Activated T-cell treated with anti-CD3 and anti-CD28 coated beads, Interleukin-2, amount 50 U/mL, for 72 hours (primary cell): ENCODE results near the gene RGS16. TPM values are rescaled to one million over a fixed set of nuclear protein-coding genes. Genes with fewer than 3 reads are reported as not detected.

Source experiments
- ATAC-seq, 2 donors: fragments of 150-1000 bp; cut with Tn5 transposase; replicated peaks in 1 of 2; 2 replicates each; pipeline ENCODE4 v1.10.0; 2021; ENCODE audit warnings: moderate library complexity in 2 of 2, mild to moderate bottlenecking in 1 of 2
- DNase-seq, 2 donors: peaks; one replicate each; pipeline ENCODE4 v3.0.0; 2021 to 2022; ENCODE audit warnings: mixed read lengths in 1 of 2
- H3K27ac Mint-ChIP-seq: one replicate; pipeline ENCODE4 v1.8.0; 2022; ENCODE audit warnings: mild to moderate bottlenecking, moderate library complexity, mixed read lengths
- H3K27me3 Mint-ChIP-seq: one replicate; pipeline ENCODE4 v1.8.0; 2022; ENCODE audit warnings: low read depth, mixed read lengths
- H3K36me3 Mint-ChIP-seq, 2 donors: one replicate each; pipeline ENCODE4 v1.8.0; 2022; ENCODE audit warnings: mixed read lengths in 2 of 2, mild to moderate bottlenecking in 1 of 2; ENCODE audit not compliant: insufficient read depth in 2 of 2
- H3K4me1 Mint-ChIP-seq: one replicate; pipeline ENCODE4 v1.8.0; 2022; ENCODE audit warnings: low read depth, mixed read lengths
- H3K4me3 Mint-ChIP-seq, 2 donors: one replicate each; pipeline ENCODE4 v1.8.0; 2022; ENCODE audit warnings: mild to moderate bottlenecking in 2 of 2, mixed read lengths in 2 of 2, moderate library complexity in 2 of 2
- H3K9me3 Mint-ChIP-seq, 2 donors: one replicate each; pipeline ENCODE4 v1.8.0; 2022; ENCODE audit warnings: mixed read lengths in 2 of 2
- total RNA-seq, 2 donors: library from RNA; stranded (reverse); gene quantifications; one replicate each; pipeline ENCODE4 v1.2.3, GENCODE V29; 2022

The RGS16 gene
- total RNA-seq, 2 donors from 2014 or later: 73.3 to 79.4 TPM

- Mint-ChIP-seq H3K9me3 (no peaks in the 10 kb centered on the region), H3K36me3 (peaks cover 7 to 8% of the 10 kb centered on the region in 2 donors), H3K27ac (no peak overlapping the region), H3K27me3 (no peaks in the 10 kb centered on the region), H3K4me1 (peaks cover 7% of the 10 kb centered on the region), H3K4me3 (no peak overlapping the region)
- no peak for ATAC-seq
- DNase-seq: no peak
These were observed 28.5 kb downstream of the RGS16 start for GRCh38 chr1:182575540-182576149.

GRCh38 chr1:182574156-182574555 is 30.0 kb downstream of the RGS16 start:
- Mint-ChIP-seq H3K27ac (no peak overlapping the region), H3K4me3 (no peak overlapping the region), H3K36me3 (peaks cover under 1 to 3% of the 10 kb centered on the region in 2 donors), H3K4me1 (peaks cover 4% of the 10 kb centered on the region), H3K27me3 (no peaks in the 10 kb centered on the region), H3K9me3 (no peaks in the 10 kb centered on the region)
- ATAC-seq (no peak), DNase-seq (no peak)

DNA sequence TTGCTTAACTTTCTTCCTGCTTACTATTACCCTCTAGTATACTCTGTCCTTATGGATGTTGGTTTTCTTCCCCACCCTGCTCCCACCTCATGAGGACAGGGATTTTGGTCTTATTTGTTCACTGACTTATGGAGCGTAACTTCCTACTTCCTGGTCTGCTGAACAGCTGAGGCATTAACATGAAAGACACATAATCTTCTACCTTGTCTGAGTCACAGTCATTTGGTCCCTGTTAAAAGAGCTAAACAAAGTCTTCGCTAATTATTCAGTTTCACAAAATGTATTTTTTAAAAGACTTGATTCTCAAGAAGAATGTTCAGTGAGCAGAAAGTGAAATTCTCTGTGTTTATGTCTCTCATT is 33.6 kb downstream of the RGS16 start:
- H3K4me1 Mint-ChIP-seq: no peaks in the 10 kb centered on the region
- H3K4me3 Mint-ChIP-seq: no peak overlapping the region
- no peaks in the 10 kb centered on the region for H3K36me3 Mint-ChIP-seq
- H3K27ac Mint-ChIP-seq: no peak overlapping the region
- H3K9me3 Mint-ChIP-seq: no peaks in the 10 kb centered on the region
- ATAC-seq (no peak), DNase-seq (no peak)
- no peaks in the 10 kb centered on the region for H3K27me3 Mint-ChIP-seq

DNA sequence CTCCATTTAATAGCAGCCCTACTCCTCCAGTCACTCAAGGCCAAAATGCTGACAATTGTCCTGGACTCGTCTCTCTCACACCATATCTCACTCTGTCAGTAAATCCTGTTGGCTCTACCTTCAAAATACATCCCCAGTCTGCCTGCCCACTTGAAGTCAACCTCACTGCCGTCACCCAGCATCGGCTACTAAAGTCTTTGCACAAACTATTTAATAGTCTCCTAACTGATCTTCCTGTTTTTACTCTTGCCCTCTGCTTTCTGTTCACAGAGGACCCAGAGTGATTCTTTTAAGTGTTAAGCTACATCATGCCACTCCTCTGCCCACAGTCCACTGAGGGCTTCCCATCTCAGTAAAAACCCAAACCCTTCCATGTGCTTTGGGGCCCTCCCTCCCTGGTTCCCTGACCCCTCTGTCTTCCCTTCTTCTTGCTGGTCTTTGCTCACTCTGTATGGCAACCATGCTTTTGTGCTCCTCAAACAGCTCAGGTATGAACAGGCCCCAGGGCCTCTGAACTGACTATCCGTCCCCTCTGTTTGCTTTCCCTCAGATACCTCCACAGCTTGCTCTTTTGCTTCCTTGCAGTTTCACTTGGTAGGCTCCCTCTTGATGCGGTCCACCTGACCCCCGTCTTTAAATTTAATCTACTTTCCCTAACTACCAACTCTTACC is 34.1 kb downstream of the RGS16 start:
- no peaks in the 10 kb centered on the region for H3K4me1 Mint-ChIP-seq
- no peak overlapping the region for H3K4me3 Mint-ChIP-seq
- no peak overlapping the region for H3K27ac Mint-ChIP-seq
- no peaks in the 10 kb centered on the region for H3K9me3 Mint-ChIP-seq
- ATAC-seq (no peak), DNase-seq (no peak)
- no peaks in the 10 kb centered on the region for H3K36me3 Mint-ChIP-seq
- no peaks in the 10 kb centered on the region for H3K27me3 Mint-ChIP-seq

- Mint-ChIP-seq H3K27me3 (no peaks in the 10 kb centered on the region), H3K9me3 (no peaks in the 10 kb centered on the region), H3K27ac (no peak overlapping the region), H3K4me3 (no peak overlapping the region), H3K36me3 (no peaks in the 10 kb centered on the region), H3K4me1 (no peaks in the 10 kb centered on the region)
- ATAC-seq: no peak
- no peak for DNase-seq
These were observed 35.4 kb downstream of the RGS16 start for GRCh38 chr1:182568647-182569284.

- H3K27me3 Mint-ChIP-seq: no peaks in the 10 kb centered on the region
- no peaks in the 10 kb centered on the region for H3K36me3 Mint-ChIP-seq
- no peak overlapping the region for H3K27ac Mint-ChIP-seq
- no peaks in the 10 kb centered on the region for H3K4me1 Mint-ChIP-seq
- no peak overlapping the region for H3K4me3 Mint-ChIP-seq
- ATAC-seq (no peak), DNase-seq (no peak)
- no peaks in the 10 kb centered on the region for H3K9me3 Mint-ChIP-seq
These were observed 36.6 kb downstream of the RGS16 start for GRCh38 chr1:182567629-182568028.

GRCh38 chr1:182565537-182565936 is 38.7 kb downstream of the RGS16 start:
- Mint-ChIP-seq H3K4me1 (no peaks in the 10 kb centered on the region), H3K9me3 (no peaks in the 10 kb centered on the region), H3K27ac (no peak overlapping the region), H3K4me3 (no peak overlapping the region), H3K27me3 (no peaks in the 10 kb centered on the region), H3K36me3 (no peaks in the 10 kb centered on the region)
- DNase-seq: no peak
- no peak for ATAC-seq

DNA sequence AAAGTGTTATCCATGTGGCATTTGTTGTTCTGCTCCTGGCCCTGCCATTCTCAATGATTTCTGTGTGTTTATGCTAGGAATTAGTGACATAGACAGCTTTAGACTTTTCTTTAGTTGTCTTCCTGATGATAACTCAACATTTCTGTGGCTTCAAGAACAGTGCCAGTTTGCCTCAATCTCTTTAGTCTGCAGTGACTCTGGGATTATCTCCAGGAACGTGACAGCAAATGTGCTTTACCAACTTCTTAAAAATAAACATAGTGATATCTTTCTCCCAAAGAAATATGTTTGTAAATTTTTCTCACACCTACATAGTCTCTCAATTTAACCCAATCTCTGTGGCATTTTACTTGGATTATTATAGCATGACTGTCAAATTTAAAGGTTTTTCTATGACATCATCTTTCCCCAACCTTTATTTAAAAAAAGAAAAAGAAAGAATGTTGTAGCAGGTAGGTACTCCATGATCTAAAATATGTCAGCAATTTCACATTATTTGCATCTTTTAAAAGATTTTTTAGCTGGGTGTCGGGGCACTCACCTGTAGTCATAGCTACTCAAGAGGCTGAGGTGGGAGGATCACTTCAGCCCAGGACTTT is 39.7 kb downstream of the RGS16 start:
- H3K4me3 Mint-ChIP-seq: no peak overlapping the region
- H3K27me3 Mint-ChIP-seq: no peaks in the 10 kb centered on the region
- no peaks in the 10 kb centered on the region for H3K4me1 Mint-ChIP-seq
- H3K9me3 Mint-ChIP-seq: no peaks in the 10 kb centered on the region
- no peak for ATAC-seq
- no peak for DNase-seq
- no peaks in the 10 kb centered on the region for H3K36me3 Mint-ChIP-seq
- no peak overlapping the region for H3K27ac Mint-ChIP-seq

DNA sequence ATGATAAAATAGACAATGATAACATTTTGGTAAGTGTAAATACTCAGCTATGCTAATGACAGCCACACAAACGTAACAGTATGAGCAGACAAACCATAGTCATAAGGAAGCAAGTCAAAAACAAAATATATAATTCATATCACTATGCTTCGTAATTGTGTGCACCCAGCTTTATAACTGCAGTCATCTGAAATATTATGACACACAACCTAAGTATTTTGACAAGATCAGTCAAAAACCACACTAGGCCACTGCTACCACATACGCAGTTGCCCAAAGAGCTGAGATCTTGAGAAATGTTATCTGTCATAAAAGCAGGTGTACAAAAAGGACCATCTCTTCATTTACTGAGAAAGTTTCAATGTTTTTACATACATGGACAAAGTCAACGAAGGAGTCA is 41.1 kb downstream of the RGS16 start:
- no peak overlapping the region for H3K4me3 Mint-ChIP-seq
- H3K27me3 Mint-ChIP-seq: peaks cover 7% of the 10 kb centered on the region
- no peak overlapping the region for H3K27ac Mint-ChIP-seq
- no peaks in the 10 kb centered on the region for H3K36me3 Mint-ChIP-seq
- ATAC-seq (peak in 1 of 2 donors; percentile 17), DNase-seq (no peak)
- H3K9me3 Mint-ChIP-seq: no peaks in the 10 kb centered on the region
- no peaks in the 10 kb centered on the region for H3K4me1 Mint-ChIP-seq

- no peak for DNase-seq
- no peak overlapping the region for H3K4me3 Mint-ChIP-seq
- H3K27me3 Mint-ChIP-seq: peaks cover 7% of the 10 kb centered on the region
- no peaks in the 10 kb centered on the region for H3K36me3 Mint-ChIP-seq
- no peak overlapping the region for H3K27ac Mint-ChIP-seq
- no peak for ATAC-seq
- H3K9me3 Mint-ChIP-seq: no peaks in the 10 kb centered on the region
- H3K4me1 Mint-ChIP-seq: no peaks in the 10 kb centered on the region
These were observed 42.7 kb downstream of the RGS16 start for GRCh38 chr1:182561456-182561855.

DNA sequence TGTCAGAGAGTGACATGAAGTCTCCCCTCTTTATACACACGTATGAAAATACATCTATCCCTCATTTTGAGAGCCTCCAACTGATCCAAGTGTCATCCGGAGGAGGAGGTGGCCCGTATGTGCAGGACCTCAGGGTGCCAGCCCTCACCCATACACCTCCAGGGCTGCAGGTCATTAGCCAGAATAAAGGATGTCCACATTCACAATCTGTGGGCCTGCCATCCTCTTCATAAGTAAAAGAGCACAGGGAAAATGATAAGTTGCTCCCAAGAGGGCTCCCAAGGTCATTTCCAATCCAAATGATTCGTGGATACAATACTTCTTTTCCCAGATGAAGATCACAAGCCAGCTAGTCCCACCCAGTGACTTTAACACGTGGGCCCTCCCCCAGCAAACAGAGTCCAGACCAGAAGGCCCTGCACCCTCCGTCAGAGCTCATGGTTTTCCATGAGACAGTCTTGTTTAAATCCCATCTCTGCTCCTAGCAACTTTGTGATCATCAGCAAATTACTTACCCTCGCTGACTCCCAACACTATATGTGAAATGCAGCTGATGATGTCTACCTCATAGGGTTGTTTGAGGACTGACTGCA is 43.7 kb downstream of the RGS16 start:
- DNase-seq (no peak), ATAC-seq (no peak)
- no peaks in the 10 kb centered on the region for H3K36me3 Mint-ChIP-seq

GRCh38 chr1:182556279-182556678 is 47.9 kb downstream of the RGS16 start:
- no peaks in the 10 kb centered on the region for H3K4me1 Mint-ChIP-seq
- peaks cover 13% of the 10 kb centered on the region for H3K27me3 Mint-ChIP-seq
- peaks cover 2 to 4% of the 10 kb centered on the region in 2 donors for H3K36me3 Mint-ChIP-seq
- peaks cover 0 to 4% of the 10 kb centered on the region in 2 donors for H3K9me3 Mint-ChIP-seq
- no peak overlapping the region for H3K4me3 Mint-ChIP-seq
- DNase-seq (no peak), ATAC-seq (peak; percentile 62 to 72)
- no peak overlapping the region for H3K27ac Mint-ChIP-seq

More for the DNA sequence above, 43.7 kb downstream of the RGS16 start:
- Mint-ChIP-seq H3K4me3 (no peak overlapping the region), H3K27me3 (peaks cover 7% of the 10 kb centered on the region), H3K27ac (no peak overlapping the region), H3K4me1 (no peaks in the 10 kb centered on the region), H3K9me3 (no peaks in the 10 kb centered on the region)

DNA sequence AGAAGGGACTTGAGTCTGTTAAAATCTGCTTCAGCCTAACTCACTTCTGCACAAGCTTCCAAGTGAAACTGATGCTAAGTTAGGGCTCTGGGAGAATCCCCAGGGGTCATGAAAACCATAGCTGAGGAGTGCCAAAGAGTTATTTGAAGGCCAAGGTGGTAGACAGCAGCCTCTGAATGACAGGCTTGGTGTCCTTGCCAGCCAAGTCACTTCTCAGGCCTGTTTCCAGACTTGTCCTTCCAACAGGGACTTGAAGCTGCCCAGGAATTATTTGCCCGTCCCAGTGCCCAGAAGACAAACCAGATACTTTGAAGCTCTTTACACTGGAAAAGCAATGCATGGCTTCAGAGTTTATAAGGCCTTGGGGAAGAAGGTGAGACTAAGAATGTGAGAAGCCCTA is 48.7 kb downstream of the RGS16 start:
- Mint-ChIP-seq H3K36me3 (peaks cover 2 to 4% of the 10 kb centered on the region in 2 donors), H3K9me3 (peaks cover 0 to 4% of the 10 kb centered on the region in 2 donors), H3K4me1 (no peaks in the 10 kb centered on the region), H3K4me3 (no peak overlapping the region), H3K27me3 (peaks cover 13% of the 10 kb centered on the region), H3K27ac (no peak overlapping the region)
- ATAC-seq (no peak), DNase-seq (no peak)
